GM19043 (cell line): Measurements from ENCODE around the gene KBTBD8.

Experiments
- ATAC-seq: cut with Tn5 transposase; IDR thresholded peaks from one replicate; pipeline ENCODE4 v1.9.1; 2021; ENCODE audit warnings: low read depth; ENCODE audit not compliant: unreplicated experiment

Gene KBTBD8, protein sequence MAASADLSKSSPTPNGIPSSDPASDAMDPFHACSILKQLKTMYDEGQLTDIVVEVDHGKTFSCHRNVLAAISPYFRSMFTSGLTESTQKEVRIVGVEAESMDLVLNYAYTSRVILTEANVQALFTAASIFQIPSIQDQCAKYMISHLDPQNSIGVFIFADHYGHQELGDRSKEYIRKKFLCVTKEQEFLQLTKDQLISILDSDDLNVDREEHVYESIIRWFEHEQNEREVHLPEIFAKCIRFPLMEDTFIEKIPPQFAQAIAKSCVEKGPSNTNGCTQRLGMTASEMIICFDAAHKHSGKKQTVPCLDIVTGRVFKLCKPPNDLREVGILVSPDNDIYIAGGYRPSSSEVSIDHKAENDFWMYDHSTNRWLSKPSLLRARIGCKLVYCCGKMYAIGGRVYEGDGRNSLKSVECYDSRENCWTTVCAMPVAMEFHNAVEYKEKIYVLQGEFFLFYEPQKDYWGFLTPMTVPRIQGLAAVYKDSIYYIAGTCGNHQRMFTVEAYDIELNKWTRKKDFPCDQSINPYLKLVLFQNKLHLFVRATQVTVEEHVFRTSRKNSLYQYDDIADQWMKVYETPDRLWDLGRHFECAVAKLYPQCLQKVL

GRCh38 chr3:66998113-66998903 is at the start of gene KBTBD8:
Gene KBTBD8, plus strand, starts transcription at chr3:66998307. Its CDS starts 49 bp downstream, at chr3:66998356.
- ATAC-seq = peak; percentile 88

DNA sequence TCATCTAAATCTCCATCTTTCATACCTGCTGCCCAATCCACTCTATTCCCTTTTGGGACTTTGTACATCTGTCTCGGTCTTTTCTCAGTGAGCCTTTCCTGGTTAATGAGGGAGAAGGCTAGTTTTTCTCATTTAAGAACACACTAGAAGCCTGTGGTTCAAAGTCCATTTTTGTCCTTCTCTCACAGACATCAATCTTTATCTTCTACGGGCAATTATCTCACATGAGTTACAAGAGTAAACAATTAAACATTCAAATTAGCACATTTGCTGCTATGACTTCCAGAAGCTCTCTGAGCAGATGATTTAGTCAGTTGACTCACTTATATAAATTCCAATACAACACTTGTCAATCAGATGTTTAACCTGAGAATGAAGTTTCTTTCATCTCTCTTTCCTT is 49.3 kb upstream of the KBTBD8 start:
- ATAC-seq = no peak

DNA sequence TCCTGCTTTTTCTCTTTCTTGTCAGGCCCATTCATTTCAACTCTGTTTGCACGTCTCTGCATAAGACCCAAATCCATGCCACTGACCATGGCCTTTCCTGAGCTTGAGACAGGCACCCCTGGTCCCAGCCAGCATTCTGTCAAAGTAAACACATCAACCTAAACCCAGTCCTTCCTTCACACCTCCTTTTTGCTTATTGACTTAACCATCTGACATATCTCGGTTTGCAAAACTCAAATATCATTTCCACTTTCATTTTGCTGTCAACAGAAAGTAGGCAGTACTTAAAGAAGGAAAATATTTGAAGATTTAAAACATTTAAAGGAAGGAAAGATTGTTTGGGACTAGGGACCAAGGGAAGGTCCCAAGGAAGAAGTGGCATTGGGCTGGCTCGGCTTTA is 48.2 kb upstream of the KBTBD8 start:
- ATAC-seq = no peak

GRCh38 chr3:66952357-66952756 is 45.8 kb upstream of the KBTBD8 start:
- ATAC-seq = no peak

DNA sequence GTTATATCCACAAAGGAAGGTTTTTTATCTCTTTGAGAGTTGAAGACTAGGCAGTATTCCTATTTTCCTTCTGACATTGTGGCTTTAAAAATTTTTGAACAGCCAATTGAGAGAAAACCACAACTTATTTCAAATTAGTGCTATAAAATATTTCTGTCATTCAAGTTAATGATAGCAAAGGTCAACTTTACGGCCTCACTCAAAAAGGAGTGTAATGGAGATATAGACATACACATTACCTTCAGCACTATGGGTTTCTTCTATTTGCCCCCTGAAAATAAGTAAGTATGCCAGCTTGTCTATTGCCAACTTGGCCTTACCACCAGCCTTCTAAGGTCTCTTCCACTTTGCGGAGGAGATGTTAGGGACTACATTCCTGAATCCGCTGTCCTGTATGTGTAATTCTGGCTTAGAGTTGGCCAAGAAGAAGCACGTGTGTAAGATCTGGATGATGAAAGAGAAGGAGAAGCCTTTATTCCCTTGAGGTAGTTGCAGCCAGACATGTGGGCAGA is 44.1 kb upstream of the KBTBD8 start:
- no peak for ATAC-seq

DNA sequence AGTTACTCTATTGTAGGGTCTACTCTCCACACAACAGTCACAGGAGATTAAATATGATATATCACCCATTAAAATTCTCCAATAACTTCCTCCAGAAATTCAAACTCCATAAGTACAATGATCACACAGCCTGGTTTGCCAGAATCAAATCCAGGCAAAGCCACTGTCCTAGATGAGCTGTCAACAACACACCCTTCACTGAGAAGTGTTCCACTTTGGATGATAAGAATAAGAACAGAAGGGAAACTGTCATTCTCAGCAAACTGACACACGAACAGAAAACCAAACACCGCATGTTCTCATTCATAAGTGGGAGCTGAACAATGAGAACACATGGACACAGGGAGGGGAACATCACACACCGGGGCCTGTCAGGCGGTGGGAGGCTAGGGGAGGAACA is 41.4 kb upstream of the KBTBD8 start:
- no peak for ATAC-seq

- ATAC-seq = no peak
These were observed 40.7 kb upstream of the KBTBD8 start for GRCh38 chr3:66957367-66957766.

- no peak for ATAC-seq
These were observed 40.0 kb upstream of the KBTBD8 start for GRCh38 chr3:66958067-66958466.

DNA sequence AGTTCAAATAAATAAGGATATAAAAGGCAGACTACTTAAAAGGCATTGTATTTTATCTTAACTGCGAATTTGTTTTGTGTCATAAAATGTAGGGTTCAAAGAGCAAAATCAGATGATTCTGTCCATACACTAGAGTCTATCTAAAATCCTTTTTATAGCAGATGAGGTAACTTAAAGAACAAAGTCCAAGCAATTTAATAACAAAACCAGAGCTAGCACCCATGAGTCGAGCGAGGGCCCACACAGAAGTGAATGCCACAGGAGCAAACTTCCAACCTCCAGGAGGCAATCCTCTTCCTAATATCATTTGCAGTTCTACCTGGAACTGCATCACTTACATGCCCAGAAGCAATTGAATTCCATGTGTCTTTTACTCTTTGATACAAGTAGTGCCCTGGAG is 35.4 kb upstream of the KBTBD8 start:
- no peak for ATAC-seq

- no peak for ATAC-seq
These were observed 26.9 kb upstream of the KBTBD8 start for GRCh38 chr3:66971245-66971644.

- peak; percentile 99 for ATAC-seq
These were observed 26.1 kb upstream of the KBTBD8 start for GRCh38 chr3:66971891-66972551.

GRCh38 chr3:66980791-66981190 is 17.3 kb upstream of the KBTBD8 start:
- no peak for ATAC-seq

DNA sequence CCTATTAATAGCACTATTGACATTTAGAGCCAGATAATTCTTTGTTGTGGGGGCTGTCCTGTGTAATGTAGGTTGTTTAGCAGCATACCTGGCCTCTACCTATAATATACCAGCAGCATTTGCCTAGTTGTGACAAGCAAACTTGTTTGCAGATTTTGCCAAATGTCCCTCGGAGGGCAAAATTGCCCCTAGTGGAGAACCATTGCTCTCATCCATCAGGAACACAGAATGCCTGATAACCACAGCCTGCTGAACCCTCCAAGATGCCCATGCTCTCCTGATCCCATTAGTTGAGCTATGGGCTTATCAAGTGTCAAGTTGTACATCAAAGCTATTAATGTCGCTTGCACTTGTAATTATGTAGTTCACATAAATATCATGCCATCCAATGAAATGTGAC is 15.0 kb upstream of the KBTBD8 start:
- no peak for ATAC-seq

GRCh38 chr3:66985336-66985920 is 12.7 kb upstream of the KBTBD8 start:
- ATAC-seq = no peak

DNA sequence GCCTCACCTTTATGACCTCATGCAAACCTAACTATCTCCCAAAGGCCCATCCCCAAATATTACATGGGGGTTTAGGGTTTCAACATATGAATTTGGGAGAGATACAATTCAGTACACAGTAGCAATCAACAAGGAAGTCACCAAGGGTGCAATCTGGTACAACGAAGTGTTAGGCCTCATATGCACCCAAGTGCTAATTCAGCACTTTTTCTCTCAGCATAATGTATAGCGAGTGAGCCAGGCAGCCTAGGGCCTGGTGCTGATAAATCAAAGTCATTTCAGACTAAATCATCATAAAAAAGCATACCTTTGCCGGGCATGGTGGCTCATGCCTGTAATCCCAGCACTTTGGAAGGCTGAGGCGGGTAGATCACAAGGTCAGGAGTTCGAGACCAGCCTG is 11.7 kb upstream of the KBTBD8 start:
- no peak for ATAC-seq

DNA sequence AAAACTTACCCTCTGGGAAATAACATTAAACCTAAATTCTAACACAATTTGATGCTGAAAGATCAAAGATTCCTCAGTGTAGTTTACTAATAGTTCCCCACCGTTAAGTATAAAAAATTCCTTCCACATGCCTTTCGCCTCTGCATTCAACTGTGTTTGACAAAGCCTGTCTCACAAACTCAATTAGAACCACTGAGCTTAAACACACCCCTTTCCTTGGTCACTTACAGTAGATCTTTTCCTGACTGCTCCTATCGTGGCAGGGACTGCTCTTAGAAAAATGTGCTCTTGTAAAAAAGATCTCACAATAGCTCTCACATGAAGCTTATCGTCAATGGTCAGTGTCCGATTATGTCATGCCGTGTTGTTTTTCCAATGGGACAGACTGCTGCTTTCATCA is 8.9 kb upstream of the KBTBD8 start:
- no peak for ATAC-seq

GRCh38 chr3:66989860-66990696 is 8.0 kb upstream of the KBTBD8 start:
- ATAC-seq = peak; percentile 52

GRCh38 chr3:66991459-66991858 is 6.6 kb upstream of the KBTBD8 start:
- ATAC-seq = no peak

DNA sequence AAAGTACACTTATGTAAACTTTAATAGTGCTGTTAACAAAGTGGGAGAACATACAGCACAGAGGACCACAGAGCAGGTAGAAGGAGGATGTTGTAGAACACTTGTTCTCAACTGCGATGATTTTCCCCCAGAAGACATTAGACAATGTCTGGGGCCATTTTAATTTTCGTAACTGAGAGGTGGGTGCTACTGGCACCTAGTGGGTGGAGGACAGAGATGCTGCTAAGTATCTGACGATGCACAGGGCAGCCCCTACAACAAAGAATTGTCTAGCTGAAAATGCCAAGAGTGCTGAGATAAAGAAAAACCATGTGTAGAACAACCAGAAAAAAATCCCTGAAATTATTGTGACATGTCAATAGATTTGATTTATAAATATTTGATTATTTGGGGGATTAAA is 5.0 kb upstream of the KBTBD8 start:
- ATAC-seq = no peak
